CD4-positive, alpha-beta T cell (primary cell): Measurements from ENCODE around the gene SGO1. TPM values are rescaled to one million over a fixed set of nuclear protein-coding genes. Genes with fewer than 3 reads are reported as not detected.
A peak's percentile ranks its signal among the peaks of the same experiment; 100 is the strongest.

ENCODE experiments used
- ATAC-seq: fragments of 200-7000 bp; cut with Tn5 transposase; one replicate; pipeline ENCODE4 v1.10.0; 2022; ENCODE audit warnings: mild to moderate bottlenecking; ENCODE audit not compliant: poor library complexity
- CTCF ChIA-PET: fragments of 350-600 bp; sonication (Branson Sonifier 250); formaldehyde crosslinking; loops from one replicate; lab custom pipeline; 2021; ENCODE audit warnings: antibody characterized with exemption, inconsistent platforms; lab: Charles Lee
- POLR2A ChIA-PET: fragments of 350-600 bp; sonication (Branson Sonifier 250); formaldehyde crosslinking; loops from one replicate; lab custom pipeline; 2021; ENCODE audit warnings: antibody characterized with exemption, inconsistent platforms; lab: Charles Lee
- DNase-seq, 14 experiments: peaks; one replicate each; pipeline ENCODE4 v3.0.0-alpha.2; 2013 to 2020; ENCODE audit warnings: mixed read lengths in 2 of 14
- H3K27ac ChIP-seq, 2 donors: one replicate each; pipeline versions ENCODE4 v1.5.1 to v1.7.0; 2013; ENCODE audit warnings: low read length in 2 of 2, low read depth in 1 of 2, mild to moderate bottlenecking in 1 of 2
- H3K27me3 ChIP-seq, 2 experiments: 1 replicate in 1 of 2; 2 replicates in 1 of 2; pipeline versions ENCODE4 v1.6.1 to v1.7.0; 2013; ENCODE audit warnings: low read length in 2 of 2, control low read depth in 1 of 2, mild to moderate bottlenecking in 1 of 2, moderate library complexity in 1 of 2; ENCODE audit not compliant: insufficient read depth in 2 of 2, control insufficient read depth in 1 of 2
- H3K36me3 ChIP-seq: one replicate; pipeline ENCODE4 v1.6.1; 2013; ENCODE audit warnings: low read length, control low read depth; ENCODE audit not compliant: insufficient read depth
- H3K4me1 ChIP-seq: one replicate; pipeline ENCODE4 v1.6.1; 2013; ENCODE audit warnings: low read length, control low read depth; ENCODE audit not compliant: insufficient read depth
- H3K4me3 ChIP-seq: one replicate; pipeline ENCODE4 v1.5.1; 2013; ENCODE audit warnings: mild to moderate bottlenecking, low read length, moderate library complexity
- H3K9me3 ChIP-seq, 2 experiments: 1 replicate in 1 of 2; 2 replicates in 1 of 2; pipeline versions ENCODE4 v1.6.1 to v1.7.0; 2013; ENCODE audit warnings: low read length in 2 of 2, mild to moderate bottlenecking in 2 of 2, control low read depth in 1 of 2, moderate library complexity in 1 of 2; ENCODE audit not compliant: control insufficient read depth in 1 of 2, insufficient read depth in 1 of 2
- H3K27ac Mint-ChIP-seq: one replicate; pipeline ENCODE4 v1.8.0; 2020; ENCODE audit warnings: mixed read lengths
- H3K27me3 Mint-ChIP-seq: one replicate; pipeline ENCODE4 v1.8.0; 2021; ENCODE audit warnings: mixed read lengths
- H3K36me3 Mint-ChIP-seq: one replicate; pipeline ENCODE4 v1.8.0; 2021; ENCODE audit warnings: low read depth, mixed read lengths
- H3K4me1 Mint-ChIP-seq: one replicate; pipeline ENCODE4 v1.8.0; 2021; ENCODE audit warnings: low read depth, mixed read lengths
- H3K4me3 Mint-ChIP-seq: one replicate; pipeline ENCODE4 v1.8.0; 2020; ENCODE audit warnings: mild to moderate bottlenecking, mixed read lengths
- H3K9me3 Mint-ChIP-seq: one replicate; pipeline ENCODE4 v1.8.0; 2020; ENCODE audit warnings: mixed read lengths
- CTCF ChIP-seq: fragments of 200-600 bp; IDR thresholded peaks from one replicate; pipeline ENCODE4 v1.8.0; 2022; ENCODE audit warnings: antibody characterized with exemption, mild to moderate bottlenecking
- intact Hi-C, 2 experiments: fragments of 100-400 bp; cut with DNase I in 1 of 2; cut with micrococcal nuclease in 1 of 2; formaldehyde crosslinking; loops; one replicate each; pipeline versions ENCODE4 v1.15.1 to v1.9.0; 2023 to 2025; cut with DNase I, micrococcal nuclease
- total RNA-seq, 174 experiments: library from RNA in 2 of 174; stranded (reverse) in 2 of 174; gene quantifications; one replicate each; pipeline ENCODE4 v1.2.3 and lab custom pipeline; 2021 to 2026

SGO1 gene
- total RNA-seq, 2 experiments from 2014 or later = not detected

- Histone ChIP-seq H3K27ac (no peak overlapping the region), H3K27me3 (no peaks in the 10 kb centered on the region), H3K9me3 (no peaks in the 10 kb centered on the region), H3K4me3 (no peak overlapping the region), H3K36me3 (no peaks in the 10 kb centered on the region), H3K4me1 (peaks cover 4% of the 10 kb centered on the region)
- H3K27ac Mint-ChIP-seq = no peak overlapping the region
- H3K27me3 Mint-ChIP-seq = no peaks in the 10 kb centered on the region
- CTCF ChIA-PET = no interaction called here
- no peaks in the 10 kb centered on the region for H3K36me3 Mint-ChIP-seq
- ATAC-seq (no peak), DNase-seq (no peak)
- intact Hi-C loops = no loop called here
- POLR2A ChIA-PET = interaction anchor here (0.9 to 1.0 kb wide), 2 partner anchors 10 to 14 kb away, joined by 3 read pairs; no protein-coding TSS in a partner anchor
- no peak overlapping the region for H3K4me3 Mint-ChIP-seq
- peaks cover 10% of the 10 kb centered on the region for H3K4me1 Mint-ChIP-seq
- no peak for TF ChIP-seq CTCF
- no peaks in the 10 kb centered on the region for H3K9me3 Mint-ChIP-seq
Measured at GRCh38 chr3:20201143-20201542, 15.1 kb upstream of the SGO1 start.

GRCh38 chr3:20197775-20198174, 11.8 kb upstream of the SGO1 start:
- Mint-ChIP-seq H3K9me3 (no peaks in the 10 kb centered on the region), H3K27ac (no peak overlapping the region), H3K27me3 (no peaks in the 10 kb centered on the region), H3K4me1 (peaks cover 10% of the 10 kb centered on the region), H3K4me3 (no peak overlapping the region), H3K36me3 (no peaks in the 10 kb centered on the region)
- POLR2A ChIA-PET = interaction anchor here (1.5 kb wide), 1 partner anchor 11 kb away, joined by 4 read pairs; the partner anchor contains the start of gene SGO1
- Histone ChIP-seq H3K4me3 (no peak overlapping the region), H3K27me3 (no peaks in the 10 kb centered on the region), H3K27ac (no peak overlapping the region), H3K4me1 (peaks cover 4% of the 10 kb centered on the region), H3K36me3 (no peaks in the 10 kb centered on the region), H3K9me3 (no peaks in the 10 kb centered on the region)
- DNase-seq (peak in 1 of 14 experiments; percentile 18), ATAC-seq (no peak)
- no peak for TF ChIP-seq CTCF
- intact Hi-C loops = no loop called here
- CTCF ChIA-PET = no interaction called here

- Histone ChIP-seq H3K27ac (no peak overlapping the region), H3K4me3 (no peak overlapping the region), H3K9me3 (no peaks in the 10 kb centered on the region), H3K36me3 (no peaks in the 10 kb centered on the region), H3K27me3 (no peaks in the 10 kb centered on the region), H3K4me1 (peaks cover 4% of the 10 kb centered on the region)
- CTCF ChIA-PET = no interaction called here
- Mint-ChIP-seq H3K4me3 (no peak overlapping the region), H3K36me3 (no peaks in the 10 kb centered on the region), H3K9me3 (no peaks in the 10 kb centered on the region), H3K27me3 (no peaks in the 10 kb centered on the region), H3K4me1 (peaks cover 10% of the 10 kb centered on the region), H3K27ac (no peak overlapping the region)
- no peak for ATAC-seq
- no peak for DNase-seq
- POLR2A ChIA-PET = no interaction called here
- intact Hi-C loops = no loop called here
- TF ChIP-seq CTCF = no peak
Measured at GRCh38 chr3:20194793-20195460, 8.9 kb upstream of the SGO1 start.
